Right lobe of liver (tissue), 4 donors: ENCODE results near the gene LRRC63.

Experiments used
- CTCF ChIP-seq, 4 donors: fragments of 200-600 bp in 3 of 4; fragments of 450-650 bp in 1 of 4; IDR thresholded peaks; one replicate each; pipeline versions ENCODE4 v1.5.1 to v1.8.0; 2016 to 2022; ENCODE audit warnings: antibody characterized with exemption in 4 of 4, mild to moderate bottlenecking in 2 of 4
- POLR2A ChIP-seq: fragments of 450-650 bp; IDR thresholded peaks from one replicate; pipeline ENCODE4 v1.6.1; 2017; ENCODE audit warnings: antibody characterized with exemption, mild to moderate bottlenecking
- donor health status: DM: no; HTN: no; CAD: no.
- donor health status: DM: no; HTN: no; CAD: no.
- donor health status: DM: no; HTN: yes; CAD: no.

- no peak for TF ChIP-seq CTCF (IDR thresholded peaks at IDR 0.05)
- no peak for TF ChIP-seq POLR2A
These were observed 98.3 kb downstream of the LRRC63 start for GRCh38 chr13:46310066-46310465.
